GM11168 (cell line): ENCODE data around the gene NUAK1.

Source experiments
- in situ Hi-C: fragments of 300-500 bp; cut with MboI; formaldehyde crosslinking; loops from one replicate; pipeline ENCODE4 v1.12.0; 2022; ENCODE audit warnings: low sequenced_read_pairs; ENCODE audit not compliant: unreplicated experiment

Gene NUAK1

DNA sequence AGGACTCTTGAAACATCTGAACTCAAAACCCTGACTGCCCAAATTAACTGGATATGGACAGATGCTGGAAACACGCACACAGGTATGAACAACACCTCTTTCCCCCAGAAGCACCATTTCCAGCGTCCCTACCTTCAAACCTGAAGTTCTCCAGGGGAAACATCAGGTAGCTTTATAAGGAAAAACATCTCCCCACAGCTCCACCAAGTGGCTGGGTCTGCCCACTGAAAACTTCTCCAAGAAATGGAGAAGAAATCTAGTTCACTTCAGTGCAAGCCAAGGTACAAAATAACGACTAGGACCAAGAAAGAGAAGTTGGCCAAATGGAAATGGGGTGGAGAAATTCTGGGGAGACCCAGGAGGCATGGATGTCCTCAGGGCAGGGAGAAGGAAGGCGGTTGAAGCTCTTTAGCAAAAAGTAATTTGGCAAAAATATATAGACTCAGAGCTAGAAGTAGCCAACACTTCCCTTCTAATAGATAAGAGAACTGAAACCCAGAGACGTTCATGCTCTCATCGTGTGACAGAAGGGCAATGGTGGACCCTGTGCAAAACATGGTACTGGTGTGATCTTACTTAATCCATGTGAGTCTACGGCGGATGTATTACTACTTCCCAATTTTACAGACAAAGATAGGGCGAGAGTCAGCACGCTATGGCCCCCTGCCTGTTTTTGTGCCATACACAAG, 10.5 kb upstream of the NUAK1 start:
- in situ Hi-C loops: loop anchor here (25.0 kb wide), 1 partner anchor 437 kb away; no protein-coding TSS in a partner anchor

- in situ Hi-C loops: loop anchor here (25.0 kb wide), 1 partner anchor 436 kb away; no protein-coding TSS in a partner anchor
These were observed 9.2 kb upstream of the NUAK1 start for GRCh38 chr12:106147956-106148355.

GRCh38 chr12:106146987-106147386, 8.2 kb upstream of the NUAK1 start:
- in situ Hi-C loops: loop anchor here (25.0 kb wide), 1 partner anchor 435 kb away; no protein-coding TSS in a partner anchor

DNA sequence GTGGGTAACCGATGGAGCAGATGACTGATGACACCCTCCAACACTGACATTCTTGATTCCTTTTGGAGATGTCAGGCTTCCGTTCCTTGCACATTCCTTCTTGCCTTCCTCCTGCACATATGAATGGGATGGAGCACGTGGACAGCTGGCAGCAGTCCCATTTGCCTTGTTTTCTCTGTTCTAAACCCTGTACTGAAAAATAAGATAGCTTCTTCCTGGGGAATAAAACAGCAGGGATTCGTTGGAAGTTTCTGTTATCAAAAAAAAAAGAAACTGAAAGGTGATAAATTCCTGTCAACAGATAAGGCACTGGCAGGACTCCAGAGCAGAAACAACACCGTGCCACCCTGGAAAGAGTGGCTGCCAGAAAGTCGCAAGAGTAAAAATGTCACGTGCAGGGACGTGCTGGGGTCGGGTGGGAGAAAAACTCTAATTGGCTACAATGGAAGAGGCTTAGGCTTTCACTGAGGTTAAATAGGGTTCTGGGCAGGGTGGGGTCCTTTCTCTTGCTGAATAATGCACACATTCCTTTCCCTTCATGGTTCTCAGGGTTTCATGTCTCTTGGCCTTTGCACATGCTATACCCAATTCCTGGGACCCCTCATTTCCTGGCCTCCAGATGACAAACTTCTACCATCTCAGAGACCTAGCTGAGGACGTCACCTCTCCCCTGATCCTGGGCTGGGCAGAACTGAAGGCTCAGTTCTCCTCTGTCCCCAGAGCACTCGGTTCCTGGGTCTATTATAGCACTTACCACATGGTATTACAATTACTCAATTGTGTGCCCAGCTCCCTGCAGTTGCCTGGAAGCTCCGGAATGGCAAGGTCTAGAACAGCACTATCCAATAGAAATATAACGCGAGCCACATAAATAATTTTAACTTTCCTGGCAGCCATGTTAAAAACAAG, 7.0 kb upstream of the NUAK1 start:
- in situ Hi-C loops: loop anchor here (25.0 kb wide), 1 partner anchor 433 kb away; no protein-coding TSS in a partner anchor

- in situ Hi-C loops: loop anchor here (25.0 kb wide), 1 partner anchor 433 kb away; no protein-coding TSS in a partner anchor
These were observed 6.1 kb upstream of the NUAK1 start for GRCh38 chr12:106144847-106145246.

DNA sequence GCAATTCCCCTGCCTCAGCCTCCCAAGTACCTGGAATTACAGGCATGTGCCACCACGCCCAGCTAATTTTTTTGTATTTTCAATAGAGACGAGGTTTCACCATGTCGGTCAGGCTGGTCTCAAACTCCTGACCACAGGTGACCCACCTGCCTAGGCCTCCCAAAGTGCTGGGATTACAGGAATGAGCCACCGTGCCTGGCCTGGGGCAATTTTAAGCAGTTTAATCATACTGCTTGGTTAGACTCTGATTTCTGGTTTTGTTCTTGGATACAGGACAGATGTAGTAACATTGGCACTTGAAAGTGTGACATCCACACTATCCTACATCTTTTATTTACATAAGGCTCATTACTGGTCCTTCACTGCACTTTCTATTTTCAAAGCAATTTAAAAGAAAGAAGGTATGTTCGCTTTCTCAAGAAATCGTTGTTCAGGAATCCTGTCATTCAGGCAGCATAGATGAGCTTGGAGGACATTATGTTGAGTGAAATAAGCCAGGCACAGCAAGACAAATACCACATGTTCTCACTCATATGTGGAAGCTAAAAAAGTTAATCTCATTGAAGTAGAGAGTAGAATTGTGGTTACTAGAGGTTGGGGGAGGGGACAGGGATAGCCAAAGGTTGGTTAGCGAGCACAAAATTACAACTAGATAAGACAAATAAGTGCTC, 4.0 kb upstream of the NUAK1 start:
- in situ Hi-C loops: loop anchor here (25.0 kb wide), 1 partner anchor 430 kb away; no protein-coding TSS in a partner anchor

DNA sequence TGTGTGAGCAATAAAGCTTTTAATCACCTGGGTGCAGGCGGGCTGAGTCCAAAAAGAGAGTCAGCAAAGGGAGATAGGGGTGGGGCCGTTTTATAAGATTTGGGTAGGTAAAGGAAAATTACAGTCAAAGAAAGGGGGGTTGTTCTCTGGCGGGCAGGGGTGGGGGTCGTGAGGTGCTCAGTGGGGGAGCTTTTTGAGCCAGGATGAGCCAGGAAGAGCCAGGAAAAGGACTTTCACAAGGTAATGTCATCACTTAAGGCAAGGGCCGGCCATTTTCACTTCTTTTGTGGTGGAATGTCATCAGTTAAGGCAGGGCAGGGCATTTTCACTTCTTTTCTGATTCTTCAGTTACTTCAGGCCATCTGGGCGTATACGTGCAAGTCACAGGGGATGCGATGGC, 3.2 kb upstream of the NUAK1 start:
- in situ Hi-C loops: loop anchor here (25.0 kb wide), 1 partner anchor 430 kb away; no protein-coding TSS in a partner anchor

GRCh38 chr12:106141452-106141851, 2.7 kb upstream of the NUAK1 start:
- in situ Hi-C loops: loop anchor here (25.0 kb wide), 1 partner anchor 429 kb away; no protein-coding TSS in a partner anchor

DNA sequence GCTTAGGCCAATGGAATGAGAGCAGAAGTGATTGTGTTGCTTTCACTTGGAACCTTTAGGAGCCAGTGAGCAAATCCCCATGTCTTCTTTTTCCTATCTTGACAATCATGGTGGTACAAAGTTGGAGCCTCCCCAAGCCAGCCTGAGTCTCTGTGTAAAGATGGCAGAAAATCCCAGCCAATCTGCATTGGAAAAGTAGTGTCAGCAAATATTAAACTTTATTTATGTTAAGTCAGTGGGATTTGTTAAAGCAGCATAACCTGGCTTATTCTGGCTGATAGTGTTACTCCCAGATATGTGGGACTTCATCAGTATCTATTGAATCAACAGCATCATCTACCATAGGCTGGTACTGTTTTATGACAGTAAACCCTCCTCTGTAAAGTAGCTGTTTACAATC, 2.2 kb upstream of the NUAK1 start:
- in situ Hi-C loops: loop anchor here (25.0 kb wide), 1 partner anchor 429 kb away; no protein-coding TSS in a partner anchor

DNA sequence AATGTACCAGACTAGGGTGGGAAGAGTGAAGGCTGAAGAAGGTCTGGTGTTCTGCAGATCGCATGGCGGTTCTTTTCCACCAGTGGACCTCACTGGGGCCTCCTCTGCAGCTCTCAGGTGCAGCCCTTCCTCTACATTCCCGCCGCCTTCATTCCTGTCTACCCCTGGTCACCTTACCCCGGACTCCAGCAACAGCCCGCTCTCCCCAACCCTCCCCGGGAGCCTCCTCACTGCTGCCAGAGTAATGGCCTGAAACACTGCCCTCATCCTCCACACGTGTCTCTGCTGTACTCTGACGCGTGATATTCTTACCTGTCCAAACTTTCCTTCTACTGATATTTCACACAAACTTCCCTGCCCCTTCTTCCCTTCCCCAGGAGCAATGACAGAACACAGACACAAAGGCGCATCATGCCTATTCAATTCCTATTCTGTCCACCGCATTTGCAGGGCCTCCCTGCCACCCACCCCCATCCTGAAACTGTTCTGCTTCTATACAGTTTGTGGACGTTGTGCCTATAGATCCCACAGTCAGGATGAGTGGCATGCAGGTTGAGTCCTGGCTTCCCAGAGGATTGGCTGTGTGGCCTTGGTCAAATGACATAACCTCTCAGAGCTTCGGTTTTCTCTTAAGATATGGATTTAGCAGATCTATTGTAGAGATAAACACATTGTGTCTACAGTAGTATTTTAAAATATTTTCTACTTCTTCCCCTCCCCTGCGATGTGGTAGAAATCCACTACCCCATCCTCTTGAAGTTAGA, 1.7 kb upstream of the NUAK1 start:
- in situ Hi-C loops: loop anchor here (25.0 kb wide), 1 partner anchor 428 kb away; no protein-coding TSS in a partner anchor

- in situ Hi-C loops: loop anchor here (25.0 kb wide), 1 partner anchor 427 kb away; no protein-coding TSS in a partner anchor
These were observed 843 bp upstream of the NUAK1 start for GRCh38 chr12:106139422-106140171.

GRCh38 chr12:106138357-106138632, 459 bp downstream of the NUAK1 start:
- in situ Hi-C loops: loop anchor here (25.0 kb wide), 1 partner anchor 426 kb away; no protein-coding TSS in a partner anchor

- in situ Hi-C loops: loop anchor here (25.0 kb wide), 1 partner anchor 425 kb away; no protein-coding TSS in a partner anchor
These were observed 1.0 kb downstream of the NUAK1 start for GRCh38 chr12:106137530-106138356.

- in situ Hi-C loops: loop anchor here (25.0 kb wide), 1 partner anchor 424 kb away; no protein-coding TSS in a partner anchor
These were observed 2.5 kb downstream of the NUAK1 start for GRCh38 chr12:106136263-106136662.

DNA sequence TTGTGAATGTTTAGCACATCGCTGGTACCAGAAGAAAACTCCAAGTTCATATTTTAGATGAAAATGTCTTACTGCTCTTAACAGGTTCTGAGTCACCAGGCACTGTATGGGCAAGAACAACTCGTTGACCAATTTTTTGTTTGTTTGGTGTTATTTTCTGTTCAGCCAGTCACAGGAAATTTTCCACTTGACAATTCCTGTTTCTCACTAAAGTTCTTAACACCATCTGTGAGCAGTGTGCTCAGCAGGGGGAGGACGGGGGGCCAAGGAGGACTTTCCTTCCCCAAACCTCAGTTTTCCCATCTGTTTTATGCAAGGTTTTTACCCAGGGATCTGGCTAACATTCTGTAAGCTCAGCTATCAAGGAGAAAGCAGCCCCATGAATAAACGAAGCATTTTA, 3.0 kb downstream of the NUAK1 start:
- in situ Hi-C loops: loop anchor here (25.0 kb wide), 1 partner anchor 423 kb away; no protein-coding TSS in a partner anchor

DNA sequence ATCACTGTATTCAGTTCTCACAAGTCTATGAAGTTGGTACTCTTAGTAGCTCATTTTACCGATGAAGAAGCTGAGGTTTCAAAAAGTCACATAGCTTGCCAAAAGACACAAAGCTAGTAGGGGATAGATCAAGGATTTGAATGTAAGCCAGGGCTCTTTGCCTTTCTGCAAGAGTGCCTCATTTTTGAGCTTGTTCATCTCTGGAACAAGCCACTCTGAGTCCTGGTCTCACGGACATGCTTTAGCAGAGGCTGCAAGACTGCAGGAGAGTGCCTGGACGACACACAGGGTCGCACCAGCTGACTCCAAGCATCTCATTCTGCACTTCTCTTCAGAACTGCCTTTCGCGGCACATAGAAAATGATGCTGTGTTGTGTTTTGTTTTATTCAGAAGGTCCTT, 3.7 kb downstream of the NUAK1 start:
- in situ Hi-C loops: loop anchor here (25.0 kb wide), 1 partner anchor 423 kb away; no protein-coding TSS in a partner anchor

DNA sequence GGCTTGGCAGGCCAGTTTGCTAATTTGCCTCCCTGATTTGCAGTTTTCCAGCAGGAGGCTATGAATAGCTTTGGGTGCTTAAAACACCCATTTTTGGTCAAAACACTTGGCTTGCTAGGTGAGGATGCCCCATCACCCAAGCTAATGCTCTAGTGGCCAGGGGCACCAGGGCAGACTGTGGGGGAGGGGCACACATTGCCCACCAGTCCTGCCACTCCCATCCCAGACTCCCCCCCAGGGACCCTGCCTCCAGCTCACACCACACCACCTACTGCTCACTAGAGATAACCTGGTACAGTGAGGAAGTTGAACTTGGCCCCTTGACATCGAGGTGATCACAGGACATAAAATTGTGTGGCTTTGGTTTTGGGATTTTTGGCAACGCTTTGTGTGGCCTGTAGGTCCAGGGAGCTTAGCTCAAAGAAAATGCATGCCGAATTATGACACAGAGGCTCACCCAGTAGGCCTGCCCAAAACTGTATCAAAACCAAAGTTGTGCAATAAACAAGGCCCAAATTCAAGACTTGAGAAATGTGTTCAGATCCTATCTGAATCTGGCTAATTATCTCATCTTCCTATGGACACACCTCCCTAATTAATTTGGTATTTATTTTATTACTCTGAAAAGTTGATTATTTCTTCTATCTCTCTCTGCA, 4.3 kb downstream of the NUAK1 start:
- in situ Hi-C loops: loop anchor here (5.0 to 25.0 kb wide), 2 partner anchors 422 to 717 kb away; no protein-coding TSS in a partner anchor
